H1 (cell line): Measurements from ENCODE around the gene QRICH1. TPM values are rescaled to one million over a fixed set of nuclear protein-coding genes. Genes with fewer than 3 reads are reported as not detected.

Source experiments
- CTCF ChIA-PET: fragments of 300-600 bp; sonication (Branson Sonifier 250); formaldehyde crosslinking; loops from one replicate; lab custom pipeline; 2021; ENCODE audit not compliant: partially characterized antibody; lab: Charles Lee
- POLR2A ChIA-PET: fragments of 300-600 bp; sonication (Branson Sonifier 250); formaldehyde crosslinking; loops from one replicate; lab custom pipeline; 2021; ENCODE audit warnings: inconsistent platforms; ENCODE audit not compliant: partially characterized antibody; lab: Charles Lee
- DNase-seq, 2 experiments: peaks; one replicate each; pipeline versions ENCODE4 v3.0.0 to v3.0.0-alpha.2; 2010 to 2022; ENCODE audit warnings: low spot score in 2 of 2, low read depth in 1 of 2, mixed read lengths in 1 of 2
- FAIRE-seq: peaks from 2 replicates; lab custom pipeline; 2011; peaks lifted over from hg19 to GRCh38; lab: Jason Lieb, UNC
- H2AFZ ChIP-seq: 2 replicates; pipeline ENCODE4 v1.8.1; 2012; ENCODE audit warnings: low read length, inconsistent platforms
- H2AK5ac ChIP-seq: 2 replicates; pipeline ENCODE4 v1.6.1; 2013; ENCODE audit warnings: low read depth, low read length
- H2BK120ac ChIP-seq: replicated peaks from 2 replicates; pipeline ENCODE3; 2013; ENCODE audit warnings: low read depth, low read length, inconsistent platforms
- H2BK12ac ChIP-seq: 2 replicates; pipeline ENCODE4 v1.6.1; 2013; ENCODE audit warnings: low read depth, low read length
- H2BK15ac ChIP-seq: 2 replicates; pipeline ENCODE4 v1.6.1; 2013; ENCODE audit warnings: low read length
- H2BK20ac ChIP-seq: 2 replicates; pipeline ENCODE4 v1.6.1; 2013; ENCODE audit warnings: low read length
- H2BK5ac ChIP-seq: 2 replicates; pipeline ENCODE4 v1.6.1; 2013; ENCODE audit warnings: low read depth, low read length
- H3K14ac ChIP-seq: 2 replicates; pipeline ENCODE4 v1.6.1; 2013; ENCODE audit warnings: inconsistent platforms; ENCODE audit not compliant: insufficient read length
- H3K18ac ChIP-seq: 2 replicates; pipeline ENCODE4 v1.6.1; 2013; ENCODE audit warnings: low read length; ENCODE audit errors: extremely low read depth
- H3K23ac ChIP-seq: 2 replicates; pipeline ENCODE4 v1.6.1; 2013; ENCODE audit warnings: inconsistent platforms; ENCODE audit not compliant: insufficient read length
- H3K23me2 ChIP-seq: 2 replicates; pipeline ENCODE4 v1.6.1; 2013; ENCODE audit warnings: low read depth, low read length
- H3K27ac ChIP-seq: 2 replicates; pipeline ENCODE4 v1.6.1; 2011; ENCODE audit warnings: low read depth, low read length, inconsistent platforms
- H3K27me3 ChIP-seq, 4 experiments: replicated peaks in 1 of 4; 1 replicate in 1 of 4; 2 replicates in 3 of 4; pipeline versions ENCODE4 v1.6.1 to v1.8.1; 2011 to 2013; ENCODE audit warnings: low read length in 3 of 4, mild to moderate bottlenecking in 3 of 4, inconsistent platforms in 2 of 4, mixed read lengths in 2 of 4, moderate library complexity in 1 of 4; ENCODE audit not compliant: control insufficient read depth in 3 of 4, insufficient read depth in 3 of 4; ENCODE audit errors: extremely low read depth in 1 of 4
- H3K36me3 ChIP-seq, 4 experiments: 2 replicates each; pipeline versions ENCODE4 v1.6.1 to v1.8.1; 2011 to 2013; ENCODE audit warnings: mild to moderate bottlenecking in 4 of 4, low read length in 3 of 4, moderate library complexity in 2 of 4, control low read depth in 1 of 4, inconsistent platforms in 1 of 4; ENCODE audit not compliant: insufficient read depth in 4 of 4, control insufficient read depth in 2 of 4
- H3K4ac ChIP-seq: replicated peaks from 2 replicates; pipeline ENCODE3; 2013; ENCODE audit warnings: low read length, low read depth, mixed read lengths, inconsistent platforms; ENCODE audit not compliant: insufficient read length
- H3K4me1 ChIP-seq, 4 experiments: replicated peaks in 1 of 4; 1 replicate in 1 of 4; 2 replicates in 3 of 4; pipeline versions ENCODE4 v1.6.1 to v1.8.1; 2011 to 2013; ENCODE audit warnings: low read length in 3 of 4, inconsistent platforms in 2 of 4, mixed read lengths in 1 of 4; ENCODE audit not compliant: insufficient read depth in 4 of 4, control insufficient read depth in 3 of 4
- H3K4me2 ChIP-seq, 2 experiments: 2 replicates each; pipeline versions ENCODE4 v1.6.1 to v1.8.1; 2011 to 2013; ENCODE audit warnings: low read depth in 2 of 2, low read length in 2 of 2, control low read depth in 1 of 2, inconsistent platforms in 1 of 2, mild to moderate bottlenecking in 1 of 2; ENCODE audit not compliant: insufficient read depth in 1 of 2
- H3K4me3 ChIP-seq, 4 experiments: fragments of 200-600, 300-600 bp in 1 of 4; sonication (generic), shearing (Covaris generic), sonication (Bioruptor Twin) in 1 of 4; 2 replicates each; pipeline versions ENCODE4 v1.5.1 to v1.8.1; 2011 to 2016; ENCODE audit warnings: low read length in 4 of 4, low read depth in 3 of 4, control low read depth in 2 of 4, inconsistent platforms in 2 of 4, mild to moderate bottlenecking in 2 of 4, mixed read lengths in 1 of 4, moderate library complexity in 1 of 4; ENCODE audit not compliant: insufficient read depth in 2 of 4; ENCODE audit errors: extremely low read depth in 1 of 4
- H3K56ac ChIP-seq: replicated peaks from 2 replicates; pipeline ENCODE3; 2013; ENCODE audit warnings: low read depth, mild to moderate bottlenecking, mixed read lengths, low read length, inconsistent platforms; ENCODE audit not compliant: insufficient read length
- H3K79me1 ChIP-seq: 2 replicates; pipeline ENCODE4 v1.6.1; 2013; ENCODE audit warnings: low read depth, low read length, control low read depth
- H3K79me2 ChIP-seq, 2 experiments: 2 replicates each; pipeline versions ENCODE4 v1.6.1 to v1.8.1; 2012 to 2013; ENCODE audit warnings: low read length in 2 of 2, mild to moderate bottlenecking in 2 of 2, inconsistent platforms in 1 of 2; ENCODE audit not compliant: insufficient read depth in 2 of 2, control insufficient read depth in 1 of 2
- H3K9ac ChIP-seq, 4 experiments: replicated peaks in 1 of 4; 1 replicate in 1 of 4; 2 replicates in 3 of 4; pipeline versions ENCODE4 v1.6.1 to v1.8.1; 2011 to 2013; ENCODE audit warnings: low read depth in 3 of 4, low read length in 3 of 4, control low read depth in 2 of 4, mild to moderate bottlenecking in 2 of 4, moderate library complexity in 2 of 4, inconsistent platforms in 1 of 4; ENCODE audit errors: extremely low read depth in 1 of 4
- H3K9me3 ChIP-seq, 2 experiments: 2 replicates each; pipeline versions ENCODE4 v1.6.1 to v1.8.1; 2012 to 2013; ENCODE audit warnings: mild to moderate bottlenecking in 2 of 2, moderate library complexity in 2 of 2, control low read depth in 1 of 2, inconsistent platforms in 1 of 2, low read depth in 1 of 2, low read length in 1 of 2, mixed read lengths in 1 of 2; ENCODE audit not compliant: insufficient read depth in 2 of 2
- H4K20me1 ChIP-seq, 2 experiments: replicated peaks in 1 of 2; 2 replicates each; pipeline versions ENCODE3 to v1.8.1; 2011 to 2013; ENCODE audit warnings: inconsistent platforms in 2 of 2, low read length in 2 of 2, mild to moderate bottlenecking in 1 of 2; ENCODE audit not compliant: insufficient read depth in 2 of 2, control insufficient read depth in 1 of 2
- H4K5ac ChIP-seq: 2 replicates; pipeline ENCODE4 v1.6.1; 2013; ENCODE audit warnings: low read length, low read depth, mixed read lengths, inconsistent platforms; ENCODE audit not compliant: insufficient read length
- H4K8ac ChIP-seq: 2 replicates; pipeline ENCODE4 v1.8.0; 2013; ENCODE audit warnings: mild to moderate bottlenecking, moderate library complexity, low read length, inconsistent platforms; ENCODE audit not compliant: insufficient read depth; ENCODE audit errors: extremely low read depth
- H4K91ac ChIP-seq: replicated peaks from 2 replicates; pipeline ENCODE3; 2013; ENCODE audit warnings: low read length, mixed read lengths, inconsistent platforms; ENCODE audit not compliant: insufficient read length
- POLR2AphosphoS5 ChIP-seq: IDR thresholded peaks from 2 replicates; pipeline ENCODE4 v1.6.1; 2011; ENCODE audit warnings: low read depth, low read length
- RXRA ChIP-seq: IDR thresholded peaks from 2 replicates; pipeline ENCODE4 v1.6.1; 2011; ENCODE audit warnings: low read depth, mild to moderate bottlenecking, low read length, moderate library complexity; ENCODE audit not compliant: insufficient read depth
- WGBS, 2 experiments: shearing (Covaris generic) in 1 of 2; methylation state at CpG; one replicate each; pipeline versions ENCODE4 v1.1.6 to v1.1.7; 2013 to 2015; ENCODE audit warnings: low lambda C conversion rate in 2 of 2, mixed read lengths in 2 of 2, inconsistent platforms in 1 of 2, low coverage in 1 of 2, missing lambda C conversion rate in 1 of 2; ENCODE audit not compliant: insufficient replicate concordance in 2 of 2, insufficient coverage in 1 of 2, insufficient read length in 1 of 2; ENCODE audit errors: extremely low coverage in 1 of 2, missing lambda C conversion rate in 1 of 2; 5-methylcytosine and 5-hydroxymethylcytosine counted together
- polyA plus RNA-seq, 7 experiments: library from polyadenylated mRNA; depleted of rRNA in 3 of 7; stranded (reverse) in 5 of 7; unstranded in 2 of 7; fragments of >200 nt in 5 of 7; fragments of 200-250 nt in 2 of 7; gene quantifications; 1 replicate in 5 of 7; 2 replicates in 1 of 7; 4 replicates in 1 of 7; pipeline versions ENCODE4 v1.2.1 to v1.2.3, GENCODE V29; 2011 to 2013; ENCODE audit warnings: missing spikeins in 2 of 7, mixed read lengths in 2 of 7
- total RNA-seq: library from RNA; stranded (reverse); fragmentation: NEBNext Ultra II Directional; extraction: Animal tissue kit (Norgen Biotek cat#: 25700); gene quantifications from 2 replicates; pipeline ENCODE4 v1.2.1, GENCODE V29; 2021

The QRICH1 gene
- total and polyA plus RNA-seq, 2 of the 8 experiments (the other 6 are each of a cell fraction or from before 2014, with no cell fraction given): 128 to 142 TPM

GRCh38 chr3:49012441-49013017, 81.3 kb downstream of the QRICH1 start:
- no peak overlapping the region for H3K56ac ChIP-seq
- WGBS, 2 experiments: 91% methylated on average over 17 of the region's 17 CpGs; no CpG with 5 or more reads in 1 of the 2 experiments
- H3K79me1 ChIP-seq: peaks cover 19% of the 10 kb centered on the region
- no peak overlapping the region for H3K9ac ChIP-seq
- H3K14ac ChIP-seq: no peak overlapping the region
- no peak overlapping the region for H3K4me3 ChIP-seq
- no peak for FAIRE-seq
- no peak overlapping the region for H3K23ac ChIP-seq
- H2BK5ac ChIP-seq: no peak overlapping the region
- no peak overlapping the region for H3K27ac ChIP-seq
- no peak overlapping the region for H2BK15ac ChIP-seq
- no peak overlapping the region for H3K4ac ChIP-seq
- CTCF ChIA-PET: interaction anchor here (1.2 to 24.3 kb wide), 4 partner anchors 8 to 50 kb away, joined by 3 to 467 read pairs (median 46); partner anchors contain the start of genes NDUFAF3, P4HTM and WDR6
- TF ChIP-seq POLR2AphosphoS5 (peak; percentile 32; the same call in 1 of the 2 replicates), RXRA (no peak)
- TF ChIP-seq, all 59 proteins: peak for 1
- Histone ChIP-seq H2AFZ (no peak overlapping the region), H3K27me3 (no peaks in the 10 kb centered on the region), H3K4me1 (peaks cover 0 to 12% (median 7%) of the 10 kb centered on the region in 4 experiments; a peak in 5 of 7 replicates), H3K79me2 (peaks cover 11 to 58% of the 10 kb centered on the region in 2 experiments), H2BK12ac (no peak overlapping the region), H3K23me2 (peaks cover 9% of the 10 kb centered on the region), H4K8ac (no peak overlapping the region), H4K5ac (no peak overlapping the region), H3K18ac (no peak overlapping the region), H2BK20ac (no peak overlapping the region), H2AK5ac (no peak overlapping the region), H3K36me3 (peaks cover 15 to 55% (median 32%) of the 10 kb centered on the region in 4 experiments), H4K91ac (no peak overlapping the region), H3K9me3 (no peaks in the 10 kb centered on the region), H3K4me2 (no peak overlapping the region; a peak in 1 of 4 replicates), H4K20me1 (peaks cover 43 to 53% of the 10 kb centered on the region in 2 experiments), H2BK120ac (no peak overlapping the region)
- POLR2A ChIA-PET: interaction anchor here (0.9 to 38.8 kb wide), 8 partner anchors 0 to 377 kb away, joined by 3 to 1518 read pairs (median 70); partner anchors contain the start of genes DALRD3, IMPDH2, NDUFAF3 and P4HTM
- DNase-seq: no peak
